GM12892 (cell line): ENCODE data around the gene MAML3.

Source experiments
- POLR2A ChIP-seq: IDR thresholded peaks from 2 replicates; pipeline ENCODE4 v1.6.1; 2011; ENCODE audit warnings: low read depth, low read length, control low read depth
- POLR2AphosphoS5 ChIP-seq: IDR thresholded peaks from 2 replicates; pipeline ENCODE4 v1.6.1; 2011; ENCODE audit warnings: low read depth, low read length, control low read depth
- TAF1 ChIP-seq: IDR thresholded peaks from 2 replicates; pipeline ENCODE4 v1.6.1; 2011; ENCODE audit warnings: low read depth, mild to moderate bottlenecking, control low read depth, low read length, borderline replicate concordance

- no peak for TF ChIP-seq POLR2AphosphoS5
- TF ChIP-seq POLR2A, result no peak
- TF ChIP-seq TAF1, result no peak
Measured at GRCh38 chr4:140049024-140049848, 104.7 kb downstream of the MAML3 start.
